Ishikawa (cell line): ENCODE data around the gene ATRN.

Source experiments
- CEBPB ChIP-seq: IDR thresholded peaks from 2 replicates; pipeline ENCODE4 v1.6.1; 2012
- CREB1 ChIP-seq: IDR thresholded peaks from 2 replicates; pipeline ENCODE4 v1.6.1; 2012; ENCODE audit warnings: low read depth
- EGR1 ChIP-seq: IDR thresholded peaks from 2 replicates; pipeline ENCODE4 v1.6.1; 2012
- EP300 ChIP-seq: IDR thresholded peaks from 2 replicates; pipeline ENCODE4 v1.6.1; 2012; ENCODE audit warnings: borderline replicate concordance
- FOXM1 ChIP-seq: IDR thresholded peaks from 2 replicates; pipeline ENCODE4 v1.6.1; 2012; ENCODE audit warnings: low read depth, borderline replicate concordance
- MAX ChIP-seq: IDR thresholded peaks from 2 replicates; pipeline ENCODE4 v1.6.1; 2012
- RAD21 ChIP-seq: IDR thresholded peaks from 2 replicates; pipeline ENCODE4 v1.6.1; 2012; ENCODE audit warnings: low read depth
- TAF1 ChIP-seq: IDR thresholded peaks from 2 replicates; pipeline ENCODE4 v1.6.1; 2012; ENCODE audit warnings: low read depth, mild to moderate bottlenecking
- TCF12 ChIP-seq: IDR thresholded peaks from 2 replicates; pipeline ENCODE4 v1.6.1; 2012; ENCODE audit warnings: low read depth
- TEAD4 ChIP-seq: IDR thresholded peaks from 2 replicates; pipeline ENCODE4 v1.6.1; 2012
- YY1 ChIP-seq: IDR thresholded peaks from 2 replicates; pipeline ENCODE4 v1.6.1; 2012; ENCODE audit warnings: low read depth
- TF ChIP-seq, protein P1 (sequence below): IDR thresholded peaks from 2 replicates; pipeline ENCODE4 v1.6.1; 2012

DNA sequence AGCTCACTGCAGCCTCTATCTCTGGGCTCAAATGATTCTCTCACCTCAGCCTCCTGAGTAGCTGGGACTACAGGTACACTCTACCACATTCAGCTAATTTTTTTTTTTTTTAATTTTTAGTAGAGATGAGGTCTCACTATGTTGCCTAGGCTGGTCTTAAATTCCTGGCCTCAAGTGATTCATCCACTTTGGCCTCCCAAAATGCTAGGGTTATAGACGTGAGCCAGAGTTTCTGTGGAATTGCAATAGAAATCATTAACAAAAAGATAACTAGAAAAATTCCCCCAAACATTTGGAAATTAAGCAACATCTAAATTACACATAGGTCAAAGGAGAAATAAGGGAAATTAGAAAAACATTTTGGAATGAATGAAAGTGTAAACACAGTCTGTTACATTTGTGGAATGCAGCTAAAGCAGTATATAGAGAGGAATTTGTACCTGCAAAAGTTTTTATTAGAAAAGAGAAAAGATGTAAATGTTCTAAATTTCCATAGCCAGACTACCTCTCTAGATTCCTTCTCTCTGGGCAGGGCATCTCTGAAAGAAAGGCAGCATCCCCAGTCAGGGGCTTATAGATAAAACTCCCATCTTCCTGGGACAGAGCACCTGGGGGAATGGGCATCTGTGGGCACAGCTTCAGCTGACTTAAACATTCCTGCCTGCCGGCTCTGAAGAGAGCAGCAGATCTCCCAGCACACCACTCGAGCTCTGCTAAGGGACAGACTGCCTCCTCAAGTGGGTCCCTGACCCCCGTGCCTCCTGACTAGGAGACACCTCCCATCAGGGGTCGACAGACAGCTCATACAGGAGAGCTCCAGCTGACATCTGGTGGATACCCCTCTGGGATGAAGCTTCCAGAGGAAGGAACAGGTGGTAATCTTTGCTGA lies 51.3 kb downstream of the ATRN start:
- TF ChIP-seq, protein P1, sequence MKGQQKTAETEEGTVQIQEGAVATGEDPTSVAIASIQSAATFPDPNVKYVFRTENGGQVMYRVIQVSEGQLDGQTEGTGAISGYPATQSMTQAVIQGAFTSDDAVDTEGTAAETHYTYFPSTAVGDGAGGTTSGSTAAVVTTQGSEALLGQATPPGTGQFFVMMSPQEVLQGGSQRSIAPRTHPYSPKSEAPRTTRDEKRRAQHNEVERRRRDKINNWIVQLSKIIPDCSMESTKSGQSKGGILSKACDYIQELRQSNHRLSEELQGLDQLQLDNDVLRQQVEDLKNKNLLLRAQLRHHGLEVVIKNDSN, result no peak
- no peak for TF ChIP-seq EP300
- TF ChIP-seq FOXM1, result no peak
- no peak for TF ChIP-seq RAD21
- TF ChIP-seq MAX, result no peak
- TF ChIP-seq YY1, result no peak
- TF ChIP-seq TEAD4, result no peak
- no peak for TF ChIP-seq CEBPB
- no peak for TF ChIP-seq EGR1
- no peak for TF ChIP-seq TAF1
- no peak for TF ChIP-seq CREB1
- no peak for TF ChIP-seq TCF12
